ENCODE results near the gene MYEF2.

DNA sequence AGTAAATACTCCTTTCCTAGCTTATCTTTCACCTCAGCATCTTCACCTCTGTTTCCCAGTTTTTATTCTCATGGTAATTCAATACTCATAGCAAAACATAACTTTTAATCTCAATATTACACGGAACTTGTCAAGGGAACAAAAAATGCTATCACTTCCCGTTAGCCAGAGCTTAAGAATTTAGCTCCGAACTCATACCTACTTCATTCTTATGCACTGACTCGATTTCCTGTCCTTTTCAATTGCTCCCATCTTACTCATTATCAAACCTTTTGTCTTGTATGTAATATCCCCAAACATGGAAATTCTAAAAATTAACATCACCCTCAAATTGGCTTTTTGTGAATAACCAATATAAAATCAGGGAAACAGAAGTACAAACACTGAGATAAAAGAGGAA is 28.2 kb downstream of the MYEF2 start:
- TF ChIP-seq POLR2A (IDR thresholded peaks at IDR 0.05), result no peak
- TF ChIP-seq CTCF (IDR thresholded peaks at IDR 0.05), result no peak
- TF ChIP-seq POLR2AphosphoS5 (IDR thresholded peaks at IDR 0.05), result no peak
